CD1c-positive myeloid dendritic cell (primary cell): Measurements from ENCODE around the gene MIOS.

Experiments
- DNase-seq: peaks from one replicate; pipeline ENCODE4 v3.0.0-alpha.2; 2016; ENCODE audit errors: extremely low spot score

MIOS gene

GRCh38 chr7:7583731-7584130 is 17.0 kb downstream of the MIOS start:
- DNase-seq = no peak

- DNase-seq = no peak
These were observed 18.0 kb downstream of the MIOS start for GRCh38 chr7:7584653-7585052.

GRCh38 chr7:7585241-7585928 is 18.7 kb downstream of the MIOS start:
- DNase-seq = no peak

- DNase-seq = peak; percentile 59
These were observed 28.8 kb downstream of the MIOS start for GRCh38 chr7:7595451-7595850.

- DNase-seq = no peak
These were observed 29.5 kb downstream of the MIOS start for GRCh38 chr7:7596176-7596575.

GRCh38 chr7:7607010-7607409 is 40.3 kb downstream of the MIOS start:
- DNase-seq = no peak

- no peak for DNase-seq
These were observed 42.6 kb downstream of the MIOS start for GRCh38 chr7:7609330-7609729.

- no peak for DNase-seq
These were observed 45.8 kb downstream of the MIOS start for GRCh38 chr7:7612519-7612918.

- no peak for DNase-seq
These were observed 46.5 kb downstream of the MIOS start for GRCh38 chr7:7613210-7613609.

GRCh38 chr7:7614018-7614741 is 47.5 kb downstream of the MIOS start:
- no peak for DNase-seq

GRCh38 chr7:7617550-7617949 is 50.9 kb downstream of the MIOS start:
- DNase-seq = no peak

- DNase-seq = no peak
These were observed 51.7 kb downstream of the MIOS start for GRCh38 chr7:7618410-7618809.

GRCh38 chr7:7620236-7620635 is 53.6 kb downstream of the MIOS start:
- DNase-seq = no peak

- DNase-seq = no peak
These were observed 54.0 kb downstream of the MIOS start for GRCh38 chr7:7620644-7621210.

GRCh38 chr7:7628476-7628875 is 61.8 kb downstream of the MIOS start:
- DNase-seq = no peak

- no peak for DNase-seq
These were observed 64.1 kb downstream of the MIOS start for GRCh38 chr7:7630626-7631329.

GRCh38 chr7:7639421-7639820 is 72.7 kb downstream of the MIOS start:
- DNase-seq = peak; percentile 35

- DNase-seq = peak; percentile 47
These were observed 73.2 kb downstream of the MIOS start for GRCh38 chr7:7639847-7640220.

- DNase-seq = peak; percentile 99
These were observed 73.8 kb downstream of the MIOS start, which contains the start of gene UMAD1 for GRCh38 chr7:7640221-7641128. Gene UMAD1 (plus strand): TSS chr7:7640752. CDS start chr7:7673372, 32,620 bp downstream.

- no peak for DNase-seq
These were observed 74.5 kb downstream of the MIOS start for GRCh38 chr7:7641129-7641663.

- no peak for DNase-seq
These were observed 75.4 kb downstream of the MIOS start for GRCh38 chr7:7642081-7642480.
